ENCODE results near the gene ELAVL4.

The ELAVL4 gene

GRCh38 chr1:50218344-50219120, 109.8 kb downstream of the ELAVL4 start:
- no peaks in the 10 kb centered on the region for H3K79me2 ChIP-seq (ENCODE audit: insufficient read depth, low read length)
- no peaks in the 10 kb centered on the region for H3K27me3 ChIP-seq (ENCODE audit: insufficient read depth, low read length, poor library complexity, severe bottlenecking)
- H3K9ac ChIP-seq (ENCODE audit: low read depth, low read length, poor library complexity, severe bottlenecking): no peak overlapping the region
- no peaks in the 10 kb centered on the region for H3K9me2 ChIP-seq (replicated peaks; ENCODE audit: low read depth, low read length)
- no peaks in the 10 kb centered on the region for H3K36me3 ChIP-seq (ENCODE audit: insufficient read depth, low read length)
- H3K4me3 ChIP-seq (ENCODE audit: low read length, poor library complexity, severe bottlenecking): no peak overlapping the region
- TF ChIP-seq EZH2phosphoT487 (IDR thresholded peaks at IDR 0.05; ENCODE audit: borderline replicate concordance) (no peak), CTCF (conservative IDR thresholded peaks at IDR 0.05; ENCODE audit: low read length) (no peak)
- H3K9me3 ChIP-seq (ENCODE audit: insufficient read depth, low read depth, low read length): no peaks in the 10 kb centered on the region
- H3F3A ChIP-seq (ENCODE audit: low read depth): no peaks in the 10 kb centered on the region
- no peaks in the 10 kb centered on the region for H3K4me1 ChIP-seq (ENCODE audit: insufficient read depth, low read length, poor library complexity, severe bottlenecking)
- no peaks in the 10 kb centered on the region for H4K20me1 ChIP-seq (ENCODE audit: insufficient read depth, low read length, poor library complexity, severe bottlenecking)
- no peak overlapping the region for H2AFZ ChIP-seq (ENCODE audit: low read length)
- no peak overlapping the region for H3K4me2 ChIP-seq (ENCODE audit: low read depth, low read length, poor library complexity, severe bottlenecking)

GRCh38 chr1:50228871-50229384, 120.2 kb downstream of the ELAVL4 start:
- TF ChIP-seq EZH2phosphoT487 (IDR thresholded peaks at IDR 0.05; ENCODE audit: borderline replicate concordance) (no peak), CTCF (conservative IDR thresholded peaks at IDR 0.05; ENCODE audit: low read length) (no peak)
- no peak overlapping the region for H3K9ac ChIP-seq (ENCODE audit: low read depth, low read length, poor library complexity, severe bottlenecking)
- no peak overlapping the region for H2AFZ ChIP-seq (ENCODE audit: low read length)

GRCh38 chr1:50231209-50231608, 122.5 kb downstream of the ELAVL4 start:
- TF ChIP-seq CTCF (conservative IDR thresholded peaks at IDR 0.05; ENCODE audit: low read length) (no peak), EZH2phosphoT487 (IDR thresholded peaks at IDR 0.05; ENCODE audit: borderline replicate concordance) (no peak)

More at GRCh38 chr1:50228871-50229384, 120.2 kb downstream of the ELAVL4 start:
- Histone ChIP-seq H3K9me3 (ENCODE audit: insufficient read depth, low read depth, low read length) (no peaks in the 10 kb centered on the region), H3K4me3 (ENCODE audit: low read length, poor library complexity, severe bottlenecking) (no peak overlapping the region), H3K36me3 (ENCODE audit: insufficient read depth, low read length) (no peaks in the 10 kb centered on the region), H3K9me2 (replicated peaks; ENCODE audit: low read depth, low read length) (no peaks in the 10 kb centered on the region), H4K20me1 (ENCODE audit: insufficient read depth, low read length, poor library complexity, severe bottlenecking) (no peaks in the 10 kb centered on the region), H3K27me3 (ENCODE audit: insufficient read depth, low read length, poor library complexity, severe bottlenecking) (no peaks in the 10 kb centered on the region), H3K79me2 (ENCODE audit: insufficient read depth, low read length) (no peaks in the 10 kb centered on the region), H3K4me2 (ENCODE audit: low read depth, low read length, poor library complexity, severe bottlenecking) (no peak overlapping the region), H3K4me1 (ENCODE audit: insufficient read depth, low read length, poor library complexity, severe bottlenecking) (no peaks in the 10 kb centered on the region), H3F3A (ENCODE audit: low read depth) (no peaks in the 10 kb centered on the region)

More at GRCh38 chr1:50231209-50231608, 122.5 kb downstream of the ELAVL4 start:
- no peaks in the 10 kb centered on the region for H3K4me1 ChIP-seq (ENCODE audit: insufficient read depth, low read length, poor library complexity, severe bottlenecking)
- no peak overlapping the region for H3K9ac ChIP-seq (ENCODE audit: low read depth, low read length, poor library complexity, severe bottlenecking)
- no peaks in the 10 kb centered on the region for H3K36me3 ChIP-seq (ENCODE audit: insufficient read depth, low read length)
- no peak overlapping the region for H3K4me3 ChIP-seq (ENCODE audit: low read length, poor library complexity, severe bottlenecking)
- H3K27me3 ChIP-seq (ENCODE audit: insufficient read depth, low read length, poor library complexity, severe bottlenecking): no peaks in the 10 kb centered on the region
- no peaks in the 10 kb centered on the region for H3K9me2 ChIP-seq (replicated peaks; ENCODE audit: low read depth, low read length)
- H3K79me2 ChIP-seq (ENCODE audit: insufficient read depth, low read length): no peaks in the 10 kb centered on the region
- no peaks in the 10 kb centered on the region for H4K20me1 ChIP-seq (ENCODE audit: insufficient read depth, low read length, poor library complexity, severe bottlenecking)
- H2AFZ ChIP-seq (ENCODE audit: low read length): no peak overlapping the region
- H3K9me3 ChIP-seq (ENCODE audit: insufficient read depth, low read depth, low read length): no peaks in the 10 kb centered on the region
- H3K4me2 ChIP-seq (ENCODE audit: low read depth, low read length, poor library complexity, severe bottlenecking): no peak overlapping the region
- H3F3A ChIP-seq (ENCODE audit: low read depth): no peaks in the 10 kb centered on the region
